Measurements from ENCODE around the gene CYFIP2.

The CYFIP2 gene

GRCh38 chr5:157292599-157292998 lies 26.7 kb downstream of the CYFIP2 start:
- H3K9me2 ChIP-seq (replicated peaks; ENCODE audit: insufficient read depth, low read length) = no peaks in the 10 kb centered on the region
- H3F3A ChIP-seq (ENCODE audit: insufficient read depth, low read length) = no peaks in the 10 kb centered on the region
- H2AFZ ChIP-seq (ENCODE audit: low read length) = no peak overlapping the region
- H3K4me1 ChIP-seq (ENCODE audit: low read length) = peaks cover 11% of the 10 kb centered on the region
- H3K27ac ChIP-seq (ENCODE audit: low read length) = no peak overlapping the region
- H3K9me3 ChIP-seq (replicated peaks; ENCODE audit: insufficient read depth, low read length) = no peaks in the 10 kb centered on the region
- H3K4me3 ChIP-seq (ENCODE audit: low read length) = no peak overlapping the region
- 0 out of 2 replicates have a peak, but pooled peaks cover 6% of the 10 kb centered on the region for H3K79me2 ChIP-seq (ENCODE audit: low read length)
- H3K36me3 ChIP-seq (replicated peaks; ENCODE audit: insufficient read depth, low read length) = no peaks in the 10 kb centered on the region; the same call in 1 of the 2 replicates
- no peak overlapping the region for H3K4me2 ChIP-seq (ENCODE audit: low read depth, low read length)
- no peak for DNase-seq
- H3K9ac ChIP-seq (ENCODE audit: low read length) = no peak overlapping the region
- no peaks in the 10 kb centered on the region for H4K20me1 ChIP-seq (ENCODE audit: insufficient read depth, low read length)
- no peaks in the 10 kb centered on the region for H3K27me3 ChIP-seq (replicated peaks; ENCODE audit: insufficient read depth, low read length)
- no peak for TF ChIP-seq EZH2 (optimal IDR thresholded peaks at IDR 0.05; ENCODE audit: low read depth, low read length)
- TF ChIP-seq CTCF (IDR thresholded peaks at IDR 0.05; ENCODE audit: low read length) = no peak
- no peak for TF ChIP-seq EZH2phosphoT487 (IDR thresholded peaks at IDR 0.05; ENCODE audit: low read length)

- peak overlapping the region; percentile 46; the same call in 1 of the 2 replicates for H3K27ac ChIP-seq (ENCODE audit: low read length)
- no peak for DNase-seq
These were observed 28.6 kb downstream of the CYFIP2 start for GRCh38 chr5:157294407-157295091.

GRCh38 chr5:157295247-157295646 lies 29.3 kb downstream of the CYFIP2 start:
- TF ChIP-seq EZH2 (optimal IDR thresholded peaks at IDR 0.05; ENCODE audit: low read depth, low read length) (no peak), EZH2phosphoT487 (IDR thresholded peaks at IDR 0.05; ENCODE audit: low read length) (no peak), CTCF (IDR thresholded peaks at IDR 0.05; ENCODE audit: low read length) (no peak)
- no peak overlapping the region for H3K4me3 ChIP-seq (ENCODE audit: low read length)
- H3K4me2 ChIP-seq (ENCODE audit: low read depth, low read length) = no peak overlapping the region
- no peaks in the 10 kb centered on the region for H3K9me3 ChIP-seq (replicated peaks; ENCODE audit: insufficient read depth, low read length)
- no peaks in the 10 kb centered on the region for H3K79me2 ChIP-seq (ENCODE audit: low read length)
- peak overlapping the region; percentile 46; the same call in 1 of the 2 replicates for H3K27ac ChIP-seq (ENCODE audit: low read length)
- peaks cover 11% of the 10 kb centered on the region for H3K4me1 ChIP-seq (ENCODE audit: low read length)
- no peaks in the 10 kb centered on the region for H3K9me2 ChIP-seq (replicated peaks; ENCODE audit: insufficient read depth, low read length)
- no peaks in the 10 kb centered on the region for H3K27me3 ChIP-seq (replicated peaks; ENCODE audit: insufficient read depth, low read length)
- H4K20me1 ChIP-seq (ENCODE audit: insufficient read depth, low read length) = no peaks in the 10 kb centered on the region
- H3F3A ChIP-seq (ENCODE audit: insufficient read depth, low read length) = no peaks in the 10 kb centered on the region
- H3K36me3 ChIP-seq (replicated peaks; ENCODE audit: insufficient read depth, low read length) = no peaks in the 10 kb centered on the region; the same call in 1 of the 2 replicates
- peak; percentile 10 for DNase-seq
- no peak overlapping the region for H2AFZ ChIP-seq (ENCODE audit: low read length)
- H3K9ac ChIP-seq (ENCODE audit: low read length) = 0 out of 2 replicates have a peak overlapping the region, but pooled peaks have one; percentile 10

More at GRCh38 chr5:157294407-157295091, 28.6 kb downstream of the CYFIP2 start:
- Histone ChIP-seq H3K9me2 (replicated peaks; ENCODE audit: insufficient read depth, low read length) (no peaks in the 10 kb centered on the region), H3F3A (ENCODE audit: insufficient read depth, low read length) (no peaks in the 10 kb centered on the region), H3K9me3 (replicated peaks; ENCODE audit: insufficient read depth, low read length) (no peaks in the 10 kb centered on the region), H4K20me1 (ENCODE audit: insufficient read depth, low read length) (no peaks in the 10 kb centered on the region), H2AFZ (ENCODE audit: low read length) (no peak overlapping the region), H3K4me3 (ENCODE audit: low read length) (no peak overlapping the region), H3K27me3 (replicated peaks; ENCODE audit: insufficient read depth, low read length) (no peaks in the 10 kb centered on the region), H3K4me2 (ENCODE audit: low read depth, low read length) (no peak overlapping the region), H3K79me2 (ENCODE audit: low read length) (0 out of 2 replicates have a peak, but pooled peaks cover under 1% of the 10 kb centered on the region), H3K36me3 (replicated peaks; ENCODE audit: insufficient read depth, low read length) (no peaks in the 10 kb centered on the region; the same call in 1 of the 2 replicates), H3K9ac (ENCODE audit: low read length) (no peak overlapping the region), H3K4me1 (ENCODE audit: low read length) (peaks cover 11% of the 10 kb centered on the region)
- TF ChIP-seq EZH2phosphoT487 (IDR thresholded peaks at IDR 0.05; ENCODE audit: low read length) (no peak), CTCF (IDR thresholded peaks at IDR 0.05; ENCODE audit: low read length) (peak; percentile 16; the same call in 1 of the 2 replicates), EZH2 (optimal IDR thresholded peaks at IDR 0.05; ENCODE audit: low read depth, low read length) (no peak)
